ENCODE measurements around the gene KREMEN1. TPM values are rescaled to one million over a fixed set of nuclear protein-coding genes. Genes with fewer than 3 reads are reported as not detected.

Gene KREMEN1
- total and polyA plus RNA-seq, 2 experiments from 2014 or later: 1.8 to 3.8 TPM

DNA sequence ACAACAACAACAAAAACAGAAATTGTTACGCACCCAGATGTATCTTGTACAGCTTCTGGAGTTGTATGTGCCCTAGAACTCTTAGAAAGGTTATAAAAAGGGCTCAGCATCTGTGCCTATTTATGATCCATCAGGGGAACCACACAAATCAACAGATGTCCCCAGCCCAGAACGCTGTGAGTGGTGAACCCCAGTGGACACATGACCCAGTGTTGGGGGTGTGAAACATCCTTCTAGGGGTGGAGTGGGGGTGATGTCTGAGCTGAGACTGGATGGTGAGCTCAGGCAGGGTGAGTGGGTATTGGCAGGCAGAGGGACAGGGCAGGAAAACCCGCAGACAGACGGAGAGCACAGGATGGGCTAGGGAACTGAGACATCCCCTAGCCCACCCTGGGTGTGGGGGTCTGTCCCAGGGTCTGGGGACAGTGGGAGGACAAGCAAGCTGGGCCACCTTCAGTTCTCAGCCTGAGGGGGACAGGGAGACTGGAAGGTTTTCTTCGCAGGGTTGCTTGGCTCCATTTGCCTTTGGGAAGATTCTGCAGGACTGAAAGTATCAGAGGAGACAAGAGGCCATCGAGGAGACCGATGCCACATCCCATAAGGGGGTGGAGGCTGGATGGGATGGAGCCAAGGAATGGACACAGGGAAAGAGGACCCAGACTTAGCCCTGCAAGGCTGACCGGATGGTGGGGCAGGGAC lies 127.0 kb downstream of the KREMEN1 start (continued):
- TF ChIP-seq, protein P1, sequence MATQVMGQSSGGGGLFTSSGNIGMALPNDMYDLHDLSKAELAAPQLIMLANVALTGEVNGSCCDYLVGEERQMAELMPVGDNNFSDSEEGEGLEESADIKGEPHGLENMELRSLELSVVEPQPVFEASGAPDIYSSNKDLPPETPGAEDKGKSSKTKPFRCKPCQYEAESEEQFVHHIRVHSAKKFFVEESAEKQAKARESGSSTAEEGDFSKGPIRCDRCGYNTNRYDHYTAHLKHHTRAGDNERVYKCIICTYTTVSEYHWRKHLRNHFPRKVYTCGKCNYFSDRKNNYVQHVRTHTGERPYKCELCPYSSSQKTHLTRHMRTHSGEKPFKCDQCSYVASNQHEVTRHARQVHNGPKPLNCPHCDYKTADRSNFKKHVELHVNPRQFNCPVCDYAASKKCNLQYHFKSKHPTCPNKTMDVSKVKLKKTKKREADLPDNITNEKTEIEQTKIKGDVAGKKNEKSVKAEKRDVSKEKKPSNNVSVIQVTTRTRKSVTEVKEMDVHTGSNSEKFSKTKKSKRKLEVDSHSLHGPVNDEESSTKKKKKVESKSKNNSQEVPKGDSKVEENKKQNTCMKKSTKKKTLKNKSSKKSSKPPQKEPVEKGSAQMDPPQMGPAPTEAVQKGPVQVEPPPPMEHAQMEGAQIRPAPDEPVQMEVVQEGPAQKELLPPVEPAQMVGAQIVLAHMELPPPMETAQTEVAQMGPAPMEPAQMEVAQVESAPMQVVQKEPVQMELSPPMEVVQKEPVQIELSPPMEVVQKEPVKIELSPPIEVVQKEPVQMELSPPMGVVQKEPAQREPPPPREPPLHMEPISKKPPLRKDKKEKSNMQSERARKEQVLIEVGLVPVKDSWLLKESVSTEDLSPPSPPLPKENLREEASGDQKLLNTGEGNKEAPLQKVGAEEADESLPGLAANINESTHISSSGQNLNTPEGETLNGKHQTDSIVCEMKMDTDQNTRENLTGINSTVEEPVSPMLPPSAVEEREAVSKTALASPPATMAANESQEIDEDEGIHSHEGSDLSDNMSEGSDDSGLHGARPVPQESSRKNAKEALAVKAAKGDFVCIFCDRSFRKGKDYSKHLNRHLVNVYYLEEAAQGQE (IDR thresholded peaks at IDR 0.05; ENCODE audit: unreplicated experiment): no peak
- TF ChIP-seq JUNB (IDR thresholded peaks at IDR 0.05; ENCODE audit: unreplicated experiment) (no peak), STAT1 (IDR thresholded peaks at IDR 0.05; ENCODE audit: unreplicated experiment) (no peak), NANOG (IDR thresholded peaks at IDR 0.05; ENCODE audit: borderline replicate concordance) (no peak)
- TF ChIP-seq, protein P2, sequence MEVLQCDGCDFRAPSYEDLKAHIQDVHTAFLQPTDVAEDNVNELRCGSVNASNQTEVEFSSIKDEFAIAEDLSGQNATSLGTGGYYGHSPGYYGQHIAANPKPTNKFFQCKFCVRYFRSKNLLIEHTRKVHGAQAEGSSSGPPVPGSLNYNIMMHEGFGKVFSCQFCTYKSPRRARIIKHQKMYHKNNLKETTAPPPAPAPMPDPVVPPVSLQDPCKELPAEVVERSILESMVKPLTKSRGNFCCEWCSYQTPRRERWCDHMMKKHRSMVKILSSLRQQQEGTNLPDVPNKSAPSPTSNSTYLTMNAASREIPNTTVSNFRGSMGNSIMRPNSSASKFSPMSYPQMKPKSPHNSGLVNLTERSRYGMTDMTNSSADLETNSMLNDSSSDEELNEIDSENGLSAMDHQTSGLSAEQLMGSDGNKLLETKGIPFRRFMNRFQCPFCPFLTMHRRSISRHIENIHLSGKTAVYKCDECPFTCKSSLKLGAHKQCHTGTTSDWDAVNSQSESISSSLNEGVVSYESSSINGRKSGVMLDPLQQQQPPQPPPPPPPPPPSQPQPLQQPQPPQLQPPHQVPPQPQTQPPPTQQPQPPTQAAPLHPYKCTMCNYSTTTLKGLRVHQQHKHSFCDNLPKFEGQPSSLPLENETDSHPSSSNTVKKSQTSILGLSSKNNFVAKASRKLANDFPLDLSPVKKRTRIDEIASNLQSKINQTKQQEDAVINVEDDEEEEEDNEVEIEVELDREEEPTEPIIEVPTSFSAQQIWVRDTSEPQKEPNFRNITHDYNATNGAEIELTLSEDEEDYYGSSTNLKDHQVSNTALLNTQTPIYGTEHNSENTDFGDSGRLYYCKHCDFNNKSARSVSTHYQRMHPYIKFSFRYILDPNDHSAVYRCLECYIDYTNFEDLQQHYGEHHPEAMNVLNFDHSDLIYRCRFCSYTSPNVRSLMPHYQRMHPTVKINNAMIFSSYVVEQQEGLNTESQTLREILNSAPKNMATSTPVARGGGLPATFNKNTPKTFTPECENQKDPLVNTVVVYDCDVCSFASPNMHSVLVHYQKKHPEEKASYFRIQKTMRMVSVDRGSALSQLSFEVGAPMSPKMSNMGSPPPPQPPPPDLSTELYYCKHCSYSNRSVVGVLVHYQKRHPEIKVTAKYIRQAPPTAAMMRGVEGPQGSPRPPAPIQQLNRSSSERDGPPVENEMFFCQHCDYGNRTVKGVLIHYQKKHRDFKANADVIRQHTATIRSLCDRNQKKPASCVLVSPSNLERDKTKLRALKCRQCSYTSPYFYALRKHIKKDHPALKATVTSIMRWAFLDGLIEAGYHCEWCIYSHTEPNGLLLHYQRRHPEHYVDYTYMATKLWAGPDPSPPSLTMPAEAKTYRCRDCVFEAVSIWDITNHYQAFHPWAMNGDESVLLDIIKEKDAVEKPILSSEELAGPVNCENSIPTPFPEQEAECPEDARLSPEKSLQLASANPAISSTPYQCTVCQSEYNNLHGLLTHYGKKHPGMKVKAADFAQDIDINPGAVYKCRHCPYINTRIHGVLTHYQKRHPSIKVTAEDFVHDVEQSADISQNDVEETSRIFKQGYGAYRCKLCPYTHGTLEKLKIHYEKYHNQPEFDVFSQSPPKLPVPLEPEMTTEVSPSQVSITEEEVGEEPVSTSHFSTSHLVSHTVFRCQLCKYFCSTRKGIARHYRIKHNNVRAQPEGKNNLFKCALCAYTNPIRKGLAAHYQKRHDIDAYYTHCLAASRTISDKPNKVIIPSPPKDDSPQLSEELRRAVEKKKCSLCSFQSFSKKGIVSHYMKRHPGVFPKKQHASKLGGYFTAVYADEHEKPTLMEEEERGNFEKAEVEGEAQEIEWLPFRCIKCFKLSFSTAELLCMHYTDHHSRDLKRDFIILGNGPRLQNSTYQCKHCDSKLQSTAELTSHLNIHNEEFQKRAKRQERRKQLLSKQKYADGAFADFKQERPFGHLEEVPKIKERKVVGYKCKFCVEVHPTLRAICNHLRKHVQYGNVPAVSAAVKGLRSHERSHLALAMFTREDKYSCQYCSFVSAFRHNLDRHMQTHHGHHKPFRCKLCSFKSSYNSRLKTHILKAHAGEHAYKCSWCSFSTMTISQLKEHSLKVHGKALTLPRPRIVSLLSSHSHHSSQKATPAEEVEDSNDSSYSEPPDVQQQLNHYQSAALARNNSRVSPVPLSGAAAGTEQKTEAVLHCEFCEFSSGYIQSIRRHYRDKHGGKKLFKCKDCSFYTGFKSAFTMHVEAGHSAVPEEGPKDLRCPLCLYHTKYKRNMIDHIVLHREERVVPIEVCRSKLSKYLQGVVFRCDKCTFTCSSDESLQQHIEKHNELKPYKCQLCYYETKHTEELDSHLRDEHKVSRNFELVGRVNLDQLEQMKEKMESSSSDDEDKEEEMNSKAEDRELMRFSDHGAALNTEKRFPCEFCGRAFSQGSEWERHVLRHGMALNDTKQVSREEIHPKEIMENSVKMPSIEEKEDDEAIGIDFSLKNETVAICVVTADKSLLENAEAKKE (CRISPR knock-in tag; IDR thresholded peaks at IDR 0.05): no peak
